GM10266 (cell line): Measurements from ENCODE around the gene CRABP1.

ENCODE experiments used
- DNase-seq: peaks from one replicate; pipeline ENCODE4 v3.0.0; 2012; ENCODE audit errors: extremely low spot score
- TF ChIP-seq, protein P1 (sequence below): IDR thresholded peaks from 2 replicates; pipeline ENCODE4 v1.5.1; 2012; ENCODE audit warnings: mild to moderate bottlenecking, low read depth; ENCODE audit not compliant: control insufficient read depth, insufficient read depth; ENCODE audit errors: missing control alignments

The CRABP1 gene

GRCh38 chr15:78339559-78339958 is 594 bp upstream of the CRABP1 start:
- no peak for DNase-seq
- TF ChIP-seq, protein P1, sequence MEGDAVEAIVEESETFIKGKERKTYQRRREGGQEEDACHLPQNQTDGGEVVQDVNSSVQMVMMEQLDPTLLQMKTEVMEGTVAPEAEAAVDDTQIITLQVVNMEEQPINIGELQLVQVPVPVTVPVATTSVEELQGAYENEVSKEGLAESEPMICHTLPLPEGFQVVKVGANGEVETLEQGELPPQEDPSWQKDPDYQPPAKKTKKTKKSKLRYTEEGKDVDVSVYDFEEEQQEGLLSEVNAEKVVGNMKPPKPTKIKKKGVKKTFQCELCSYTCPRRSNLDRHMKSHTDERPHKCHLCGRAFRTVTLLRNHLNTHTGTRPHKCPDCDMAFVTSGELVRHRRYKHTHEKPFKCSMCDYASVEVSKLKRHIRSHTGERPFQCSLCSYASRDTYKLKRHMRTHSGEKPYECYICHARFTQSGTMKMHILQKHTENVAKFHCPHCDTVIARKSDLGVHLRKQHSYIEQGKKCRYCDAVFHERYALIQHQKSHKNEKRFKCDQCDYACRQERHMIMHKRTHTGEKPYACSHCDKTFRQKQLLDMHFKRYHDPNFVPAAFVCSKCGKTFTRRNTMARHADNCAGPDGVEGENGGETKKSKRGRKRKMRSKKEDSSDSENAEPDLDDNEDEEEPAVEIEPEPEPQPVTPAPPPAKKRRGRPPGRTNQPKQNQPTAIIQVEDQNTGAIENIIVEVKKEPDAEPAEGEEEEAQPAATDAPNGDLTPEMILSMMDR, result no peak

- TF ChIP-seq, protein P1, result no peak
- no peak for DNase-seq
These were observed 1.2 kb downstream of the CRABP1 start for GRCh38 chr15:78341057-78341987.

GRCh38 chr15:78342021-78342420 is 1.9 kb downstream of the CRABP1 start:
- no peak for DNase-seq
- TF ChIP-seq, protein P1, result no peak

DNA sequence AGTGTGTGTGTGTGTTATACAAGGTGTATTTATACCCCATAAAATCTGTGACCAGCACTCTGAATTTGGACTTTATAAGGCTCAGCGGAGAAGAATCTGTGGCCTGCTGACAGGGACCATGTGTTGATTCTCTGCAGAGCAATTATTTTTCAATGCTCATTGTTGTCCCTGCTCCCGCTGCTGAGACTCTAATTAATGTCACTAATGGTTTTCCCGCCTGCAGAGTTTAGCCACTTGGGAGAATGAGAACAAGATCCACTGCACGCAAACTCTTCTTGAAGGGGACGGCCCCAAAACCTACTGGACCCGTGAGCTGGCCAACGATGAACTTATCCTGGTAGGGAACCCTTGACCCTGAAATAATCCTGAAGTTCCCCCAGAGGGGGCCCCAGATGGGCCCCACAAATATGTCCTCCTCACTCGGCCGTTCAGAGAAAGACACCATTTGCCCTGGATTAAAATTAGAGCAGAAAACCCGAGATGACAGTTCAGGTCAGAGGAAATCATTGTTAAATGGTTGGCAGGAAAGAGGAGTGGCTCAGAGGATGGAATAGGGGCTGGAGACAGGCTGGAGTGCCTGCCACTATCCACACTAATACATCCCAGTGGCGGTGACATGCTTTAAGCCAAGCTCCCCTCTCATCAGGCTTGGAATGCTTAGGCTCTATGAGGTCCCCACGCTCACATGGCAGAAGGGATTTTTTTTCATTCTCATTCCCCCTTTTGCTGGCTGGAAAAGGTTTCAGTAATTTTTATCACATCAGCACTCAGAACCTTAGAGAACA is 3.3 kb downstream of the CRABP1 start:
- DNase-seq, result no peak
- TF ChIP-seq, protein P1, result no peak

DNA sequence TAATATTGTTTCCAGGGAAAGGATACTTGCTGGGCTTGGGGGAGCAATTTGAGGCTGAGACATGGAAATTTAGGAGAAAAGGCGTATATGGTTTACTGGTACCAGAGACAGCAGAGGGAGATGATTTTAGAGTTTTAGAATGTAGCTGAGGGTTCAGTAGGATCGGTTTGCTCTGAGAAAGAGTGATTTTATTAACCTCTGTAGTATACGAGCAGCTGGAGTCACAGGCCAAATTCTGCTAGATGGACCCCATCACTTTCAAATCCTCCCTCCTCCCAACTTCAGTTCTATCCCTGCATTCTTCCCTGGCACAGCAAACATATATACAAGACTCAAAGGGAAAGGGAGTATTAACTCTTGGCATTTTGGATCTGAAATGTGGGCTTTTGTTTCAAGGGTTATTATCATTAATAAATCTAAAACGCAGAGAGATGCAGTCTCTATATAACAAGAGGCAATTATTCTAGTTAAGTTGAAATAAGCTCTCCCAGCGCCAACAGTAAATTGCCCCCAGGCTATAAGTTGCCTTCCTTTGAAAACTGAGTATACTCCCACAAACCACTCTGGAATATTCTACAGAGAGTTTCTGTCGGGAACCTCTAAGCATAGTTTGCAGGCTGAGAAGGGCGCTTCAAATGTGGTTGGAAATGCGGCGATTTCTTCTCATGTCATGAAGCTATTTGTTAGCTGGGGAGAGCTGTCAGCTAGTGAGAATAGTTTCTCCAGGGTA is 5.4 kb downstream of the CRABP1 start:
- TF ChIP-seq, protein P1, result no peak
- DNase-seq, result no peak

GRCh38 chr15:78347586-78348543 is 7.7 kb downstream of the CRABP1 start:
- TF ChIP-seq, protein P1, result no peak
- no peak for DNase-seq
